HFF-Myc (cell line): ENCODE measurements around the gene RNF41.

Experiments
- DNase-seq: peaks from one replicate; pipeline ENCODE4 v3.0.0-alpha.2; 2011; ENCODE audit warnings: low read depth; ENCODE audit errors: extremely low read depth
- H3K4me3 ChIP-seq: replicated peaks from 2 replicates; pipeline ENCODE4 v1.5.1; 2011; ENCODE audit warnings: low read depth, mild to moderate bottlenecking, control low read depth, low read length
- TF ChIP-seq, protein P1 (sequence below): IDR thresholded peaks from 2 replicates; pipeline ENCODE4 v1.5.1; 2012; ENCODE audit warnings: mild to moderate bottlenecking, low read depth, low read length, control low read depth; ENCODE audit errors: missing control alignments

The RNF41 gene

DNA sequence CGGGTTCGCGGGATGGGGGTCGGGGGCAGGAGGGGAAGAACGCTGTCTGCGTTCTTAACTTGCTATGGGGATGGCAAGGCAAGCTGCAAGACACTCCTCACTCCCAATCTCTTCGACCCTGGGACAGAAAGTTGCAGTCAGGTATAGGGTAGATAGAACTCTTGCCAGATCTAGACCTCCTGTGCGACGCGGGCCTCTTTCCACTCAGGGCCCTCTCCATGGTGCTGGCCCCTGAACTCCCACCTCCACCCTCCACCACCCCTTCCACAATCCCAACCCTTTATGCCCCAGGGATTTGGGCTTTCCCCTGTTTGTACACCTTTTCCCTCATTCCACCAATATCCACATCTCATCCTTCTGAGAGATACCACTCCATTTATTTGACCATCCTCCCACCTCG lies 3.2 kb upstream of the RNF41 start:
- TF ChIP-seq, protein P1, sequence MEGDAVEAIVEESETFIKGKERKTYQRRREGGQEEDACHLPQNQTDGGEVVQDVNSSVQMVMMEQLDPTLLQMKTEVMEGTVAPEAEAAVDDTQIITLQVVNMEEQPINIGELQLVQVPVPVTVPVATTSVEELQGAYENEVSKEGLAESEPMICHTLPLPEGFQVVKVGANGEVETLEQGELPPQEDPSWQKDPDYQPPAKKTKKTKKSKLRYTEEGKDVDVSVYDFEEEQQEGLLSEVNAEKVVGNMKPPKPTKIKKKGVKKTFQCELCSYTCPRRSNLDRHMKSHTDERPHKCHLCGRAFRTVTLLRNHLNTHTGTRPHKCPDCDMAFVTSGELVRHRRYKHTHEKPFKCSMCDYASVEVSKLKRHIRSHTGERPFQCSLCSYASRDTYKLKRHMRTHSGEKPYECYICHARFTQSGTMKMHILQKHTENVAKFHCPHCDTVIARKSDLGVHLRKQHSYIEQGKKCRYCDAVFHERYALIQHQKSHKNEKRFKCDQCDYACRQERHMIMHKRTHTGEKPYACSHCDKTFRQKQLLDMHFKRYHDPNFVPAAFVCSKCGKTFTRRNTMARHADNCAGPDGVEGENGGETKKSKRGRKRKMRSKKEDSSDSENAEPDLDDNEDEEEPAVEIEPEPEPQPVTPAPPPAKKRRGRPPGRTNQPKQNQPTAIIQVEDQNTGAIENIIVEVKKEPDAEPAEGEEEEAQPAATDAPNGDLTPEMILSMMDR, result no peak
- H3K4me3 ChIP-seq, result peak overlapping the region; percentile 73
- DNase-seq, result no peak

DNA sequence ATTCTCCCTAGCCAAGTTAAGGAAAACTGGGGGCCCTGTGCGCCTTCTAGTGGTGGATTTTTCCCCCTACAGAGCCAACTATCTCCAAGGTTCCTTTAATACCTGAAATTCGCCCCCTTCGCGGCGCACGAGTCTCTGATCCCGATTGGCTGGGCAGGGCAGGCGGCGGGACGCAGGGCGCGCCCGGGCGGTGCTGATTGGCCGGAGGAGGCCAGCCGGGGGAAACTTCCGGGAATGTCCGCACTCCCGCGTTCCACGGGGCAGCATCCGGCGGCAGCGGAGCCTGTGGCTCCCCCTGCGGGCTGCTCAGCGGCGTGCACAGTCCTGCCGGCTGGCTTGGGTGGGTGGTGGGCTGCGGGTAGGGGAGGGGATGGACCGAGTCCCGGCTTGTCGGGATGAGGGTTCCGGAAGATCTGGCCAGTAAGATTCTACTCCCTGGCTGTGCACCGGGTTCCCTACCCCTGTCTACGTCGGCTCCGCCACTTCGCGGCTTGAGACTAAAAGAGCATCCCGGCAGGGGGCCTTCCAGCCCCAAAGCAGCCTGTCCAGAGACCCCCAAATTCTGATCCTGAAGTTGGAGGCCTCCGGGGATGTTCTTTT lies 2.5 kb upstream of the RNF41 start, which contains the start of gene NABP2:
Gene NABP2, plus strand, starts transcription at position 241 of the 600 bp plus-strand sequence. CDS start 515 bp downstream, outside the sequence.
- TF ChIP-seq, protein P1, result peak; percentile 86
- peak; percentile 96 for DNase-seq
- peak within 1 kb of the TSS; percentile 73 for H3K4me3 ChIP-seq

DNA sequence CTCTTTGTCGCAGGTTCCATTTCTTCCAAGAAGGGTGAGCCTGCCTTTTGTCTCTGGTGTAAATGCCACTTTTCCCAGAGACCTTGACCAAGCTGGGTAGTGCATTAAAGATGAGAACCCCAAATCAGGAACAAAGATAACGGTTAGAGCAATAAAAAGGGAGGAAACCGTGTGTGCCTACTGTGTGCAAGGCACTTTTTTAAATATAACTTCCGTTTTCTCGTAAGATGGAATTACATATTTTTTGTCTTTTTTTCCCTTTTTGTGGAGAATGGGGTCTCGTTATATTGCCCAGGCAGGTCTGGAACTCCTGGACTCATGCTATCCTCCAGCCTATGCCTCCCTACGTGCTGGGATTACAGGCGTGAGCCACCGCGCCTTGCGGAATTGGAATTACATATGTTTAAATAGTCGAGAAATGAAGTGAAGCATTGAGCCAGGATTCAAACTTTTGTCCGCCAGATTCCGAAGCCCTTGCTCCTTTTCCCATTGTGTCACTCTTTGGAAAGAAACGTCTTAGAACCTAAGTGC lies 1.9 kb upstream of the RNF41 start:
- TF ChIP-seq, protein P1, result no peak
- DNase-seq, result no peak
- 0 out of 2 replicates have a peak overlapping the region, but pooled peaks have one; percentile 10 for H3K4me3 ChIP-seq

DNA sequence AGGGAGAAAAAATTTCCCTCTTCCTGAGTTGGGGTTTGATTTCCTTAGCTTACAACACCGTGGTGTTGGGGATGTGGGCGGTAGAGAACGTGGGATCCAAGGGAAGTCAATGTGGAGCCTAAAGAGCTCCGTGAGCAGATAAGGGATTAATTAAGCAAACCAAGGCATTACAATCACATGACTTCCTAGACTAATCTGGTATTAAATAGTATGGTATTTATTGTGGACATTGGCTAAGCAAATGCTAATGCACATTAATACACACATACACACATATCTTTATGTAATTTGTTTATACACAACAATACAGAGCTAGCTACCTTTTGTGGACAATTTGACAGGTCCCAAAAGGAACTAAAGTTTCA lies 791 bp upstream of the RNF41 start:
- no peak for DNase-seq
- TF ChIP-seq, protein P1, result no peak
- H3K4me3 ChIP-seq, result peak overlapping the region; percentile 89

DNA sequence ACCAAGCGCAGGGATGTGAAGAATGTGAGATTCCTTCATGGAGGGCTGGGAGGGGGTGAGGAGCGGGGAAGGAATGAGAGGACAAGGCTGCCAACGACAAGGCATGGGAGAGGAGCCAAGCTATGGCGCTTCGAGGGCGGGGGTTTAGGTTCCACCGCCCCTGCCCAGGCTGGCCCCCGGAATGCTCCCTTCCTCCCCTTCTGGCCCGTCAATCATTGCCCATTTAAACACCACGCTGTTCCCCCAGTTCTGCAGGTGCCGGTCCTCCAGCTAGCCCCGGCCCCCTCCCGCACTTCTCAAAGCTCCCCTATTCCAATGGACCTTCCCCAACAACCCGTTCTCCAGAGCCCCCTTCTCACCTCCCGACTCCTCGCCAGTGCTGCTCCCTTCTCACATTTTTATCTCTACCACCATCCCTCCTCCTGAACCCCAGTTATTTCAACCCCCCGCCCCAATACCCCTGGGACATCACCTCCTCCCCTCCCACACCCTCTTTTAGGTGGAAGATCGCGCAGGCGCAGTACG lies 428 bp downstream of the RNF41 start:
- no peak for DNase-seq
- TF ChIP-seq, protein P1, result no peak
- H3K4me3 ChIP-seq, result peak overlapping the region; percentile 89

DNA sequence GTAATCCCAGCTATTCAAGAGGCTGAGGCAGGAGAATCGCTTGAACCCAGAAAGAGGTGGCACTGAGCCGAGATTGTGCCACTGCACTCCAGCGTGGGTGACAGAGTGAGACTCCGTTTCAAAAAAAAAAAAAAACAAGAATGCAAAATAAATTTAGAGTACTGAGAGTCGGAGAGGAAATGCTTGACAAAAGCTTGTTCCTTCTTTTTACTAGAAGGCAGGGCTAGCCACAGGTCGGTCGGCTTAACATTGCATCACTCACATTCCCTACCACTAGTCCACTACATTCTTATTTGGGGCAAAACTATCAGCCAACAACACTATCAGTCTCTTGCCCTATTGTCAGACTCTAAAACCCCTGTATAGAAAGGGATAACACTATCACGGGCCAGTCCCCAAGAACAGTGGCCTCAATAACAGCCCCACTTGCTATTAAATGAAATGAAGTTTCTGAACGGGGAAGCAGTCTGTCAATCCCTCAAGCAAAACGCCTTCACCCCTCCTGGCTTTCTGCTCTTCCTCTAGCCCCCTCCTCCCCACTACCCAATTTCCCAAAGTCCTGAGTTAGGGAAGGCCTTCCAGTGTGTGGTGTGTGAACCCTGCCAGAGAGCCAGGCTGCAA lies 1.0 kb downstream of the RNF41 start:
- DNase-seq, result no peak

More for the DNA sequence above, 1.0 kb downstream of the RNF41 start:
- TF ChIP-seq, protein P1, result no peak
- peak overlapping the region; percentile 89 for H3K4me3 ChIP-seq
